HCT116 (cell line): ENCODE results near the gene MAPK1. TPM values are rescaled to one million over a fixed set of nuclear protein-coding genes. Genes with fewer than 3 reads are reported as not detected.
"Not testable (repeated sequence)": the region's sequence is repeated elsewhere in the genome, so short reads cannot be mapped to it uniquely, and the experiment has no call there.

Experiments
- ATAC-seq: fragments of 200-7000 bp; cut with Tn5 transposase; 2 replicates; pipeline ENCODE4 v1.9.1; 2020; ENCODE audit warnings: mild to moderate bottlenecking, moderate library complexity
- BruUV-seq: library from RNA; stranded (reverse); fragments of 400-500 nt; replicated peaks from 2 replicates; lab custom pipeline; 2021; lab: Mats Ljungman, UMichigan
- CTCF ChIA-PET: fragments of 300-600 bp; sonication (Branson Sonifier 250); formaldehyde crosslinking; loops from one replicate; lab custom pipeline; 2021; ENCODE audit warnings: antibody characterized with exemption; lab: Charles Lee
- POLR2A ChIA-PET: fragments of 300-600, 350-600 bp; sonication (Branson Sonifier 250); formaldehyde crosslinking; loops from one replicate; lab custom pipeline; 2021; ENCODE audit warnings: antibody characterized with exemption; lab: Charles Lee
- RAD21 ChIA-PET, 2 experiments: fragments of 300-600 bp; sonication (Branson Sonifier 250); formaldehyde crosslinking; loops; one replicate each; lab custom pipeline; 2023; ENCODE audit warnings: low total read pairs in 2 of 2; ENCODE audit not compliant: uncharacterized antibody in 2 of 2, unreplicated experiment in 2 of 2, low non-redundant PET in 1 of 2; lab: Charles Lee
- DNase-seq: peaks from one replicate; pipeline ENCODE4 v3.0.0-alpha.2; 2010; ENCODE audit warnings: low read depth, low spot score
- H2AFZ ChIP-seq: fragments of 200-600 bp; shearing (Covaris generic), sonication (generic); 2 replicates; pipeline ENCODE4 v1.6.1; 2017; ENCODE audit warnings: low read depth, mixed run types, mixed read lengths, antibody characterized with exemption, low read length; ENCODE audit not compliant: poor library complexity, severe bottlenecking
- H3K27ac ChIP-seq: 2 replicates; pipeline ENCODE4 v1.5.1; 2012; ENCODE audit warnings: low read depth, low read length
- H3K27me3 ChIP-seq: fragments of 200-600 bp; sonication (generic); 2 replicates; pipeline ENCODE4 v1.6.1; 2016; ENCODE audit warnings: mixed run types, low read length, mixed read lengths; ENCODE audit not compliant: insufficient read depth
- H3K36me3 ChIP-seq, 2 experiments: fragments of 200-500 bp in 1 of 2; fragments of 200-600 bp in 1 of 2; sonication (Bioruptor generic) in 1 of 2; sonication (generic) in 1 of 2; 2 replicates each; pipeline versions ENCODE4 v1.5.1 to v1.6.1; 2014 to 2016; ENCODE audit warnings: low read length in 2 of 2, inconsistent platforms in 1 of 2, mixed read lengths in 1 of 2, mixed run types in 1 of 2; ENCODE audit not compliant: insufficient read depth in 2 of 2, control insufficient read depth in 1 of 2
- H3K4me1 ChIP-seq, 2 experiments: fragments of 200-600 bp in 1 of 2; sonication (generic) in 1 of 2; 2 replicates each; pipeline versions ENCODE4 v1.5.1 to v1.6.1; 2012 to 2017; ENCODE audit warnings: low read length in 2 of 2, inconsistent platforms in 1 of 2, mild to moderate bottlenecking in 1 of 2, mixed read lengths in 1 of 2, mixed run types in 1 of 2, moderate library complexity in 1 of 2; ENCODE audit not compliant: insufficient read depth in 2 of 2, control insufficient read depth in 1 of 2
- H3K4me2 ChIP-seq: fragments of 200-600 bp; sonication (generic); 2 replicates; pipeline ENCODE4 v1.6.1; 2017; ENCODE audit warnings: mixed run types, low read length, mixed read lengths
- H3K4me3 ChIP-seq, 2 experiments: fragments of 200-600 bp in 1 of 2; sonication (generic) in 1 of 2; replicated peaks in 1 of 2; 2 replicates each; pipeline ENCODE4 v1.5.1; 2011 to 2016; ENCODE audit warnings: low read length in 2 of 2, control low read depth in 1 of 2, low read depth in 1 of 2, mild to moderate bottlenecking in 1 of 2, mixed read lengths in 1 of 2, mixed run types in 1 of 2
- H3K79me2 ChIP-seq: fragments of 200-600 bp; sonication (generic); 2 replicates; pipeline ENCODE4 v1.6.1; 2017; ENCODE audit warnings: mild to moderate bottlenecking, mixed run types, low read length, moderate library complexity, mixed read lengths; ENCODE audit not compliant: insufficient read depth
- H3K9ac ChIP-seq: fragments of 200-600 bp; sonication (generic); 2 replicates; pipeline ENCODE4 v1.6.1; 2016; ENCODE audit warnings: low read length, mixed read lengths
- H3K9me2 ChIP-seq: fragments of 200-600 bp; sonication (generic), shearing (Covaris generic); 2 replicates; pipeline ENCODE4 v1.6.1; 2017; ENCODE audit warnings: mixed run types, mild to moderate bottlenecking, moderate library complexity; ENCODE audit not compliant: insufficient read depth
- H3K9me3 ChIP-seq, 2 experiments: fragments of 200-500 bp in 1 of 2; fragments of 200-600 bp in 1 of 2; sonication (Bioruptor generic) in 1 of 2; sonication (generic) in 1 of 2; 2 replicates each; pipeline ENCODE4 v1.6.1; 2014 to 2017; ENCODE audit warnings: low read length in 2 of 2, mixed read lengths in 2 of 2, inconsistent platforms in 1 of 2, low read depth in 1 of 2, mild to moderate bottlenecking in 1 of 2, mixed run types in 1 of 2, moderate library complexity in 1 of 2; ENCODE audit not compliant: control insufficient read depth in 1 of 2, insufficient read depth in 1 of 2
- H4K20me1 ChIP-seq: fragments of 200-600 bp; sonication (generic), shearing (Covaris generic); 2 replicates; pipeline ENCODE4 v1.6.1; 2017; ENCODE audit warnings: mixed run types, mild to moderate bottlenecking, moderate library complexity; ENCODE audit not compliant: insufficient read depth
- ATF3 ChIP-seq: IDR thresholded peaks from 2 replicates; pipeline ENCODE4 v1.6.1; 2012
- CEBPB ChIP-seq: IDR thresholded peaks from 2 replicates; pipeline ENCODE4 v1.6.1; 2012; ENCODE audit warnings: low read depth
- EGR1 ChIP-seq: IDR thresholded peaks from 2 replicates; pipeline ENCODE4 v1.6.1; 2012; ENCODE audit warnings: low read depth
- ELF1 ChIP-seq: IDR thresholded peaks from 2 replicates; pipeline ENCODE4 v1.6.1; 2012; ENCODE audit warnings: low read depth, borderline replicate concordance
- EZH2phosphoT487 ChIP-seq: fragments of 200-600 bp; IDR thresholded peaks from 2 replicates; pipeline ENCODE4 v1.6.1; 2018; ENCODE audit warnings: antibody characterized with exemption, borderline replicate concordance
- FOSL1 ChIP-seq: IDR thresholded peaks from 2 replicates; pipeline ENCODE4 v1.6.1; 2012; ENCODE audit warnings: low read depth
- RAD21 ChIP-seq: IDR thresholded peaks from 2 replicates; pipeline ENCODE4 v1.6.1; 2012; ENCODE audit warnings: low read depth, mild to moderate bottlenecking
- REST ChIP-seq: IDR thresholded peaks from 2 replicates; pipeline ENCODE4 v1.6.1; 2012; ENCODE audit warnings: low read depth
- SRF ChIP-seq: IDR thresholded peaks from 2 replicates; pipeline ENCODE4 v1.6.1; 2012; ENCODE audit warnings: low read depth
- TCF7L2 ChIP-seq: IDR thresholded peaks from 2 replicates; pipeline ENCODE4 v1.7.0; 2011; ENCODE audit warnings: borderline replicate concordance, inconsistent platforms; ENCODE audit not compliant: insufficient read depth, insufficient read length; ENCODE audit errors: extremely low read depth
- ZBTB33 ChIP-seq: IDR thresholded peaks from 2 replicates; pipeline ENCODE4 v1.6.1; 2011; ENCODE audit warnings: mild to moderate bottlenecking, low read length, moderate library complexity; ENCODE audit not compliant: insufficient replicate concordance; ENCODE audit errors: extremely low read depth
- ZFX ChIP-seq: fragments of 450-650 bp; IDR thresholded peaks from 2 replicates; pipeline ENCODE4 v1.6.1; 2017
- ZNF274 ChIP-seq: fragments of 200-500 bp; sonication (Bioruptor generic); IDR thresholded peaks from 2 replicates; pipeline ENCODE4 v1.6.1; 2014; ENCODE audit warnings: mild to moderate bottlenecking, low read depth, low read length, inconsistent platforms
- intact Hi-C: fragments of 100-400 bp; cut with micrococcal nuclease; formaldehyde crosslinking; loops from 2 replicates; pipeline ENCODE4 v1.10.0; 2022
- total RNA-seq: library from RNA; stranded (reverse); gene quantifications from one replicate; pipeline ENCODE4 v1.2.1, GENCODE V29; 2021; ENCODE audit not compliant: unreplicated experiment

Gene MAPK1
- total RNA-seq, 1 experiment from 2014 or later: 137 TPM

- TF ChIP-seq SRF (no peak), ZNF274 (no peak), FOSL1 (no peak), RAD21 (no peak), EZH2phosphoT487 (no peak), ZBTB33 (no peak), CEBPB (no peak), ATF3 (no peak), REST (no peak), ELF1 (no peak), EGR1 (no peak), ZFX (no peak), TCF7L2 (no peak)
- TF ChIP-seq, all 23 proteins: peak for 0
- no peaks in the 10 kb centered on the region for H3K9me2 ChIP-seq
- no peaks in the 10 kb centered on the region for H3K9me3 ChIP-seq
- no peak overlapping the region for H3K27ac ChIP-seq
- H4K20me1 ChIP-seq: no peaks in the 10 kb centered on the region
- ChIA-PET POLR2A (no interaction called here), RAD21 (no interaction called here), CTCF (no interaction called here)
- no peaks in the 10 kb centered on the region for H3K4me1 ChIP-seq
- DNase-seq (no peak), ATAC-seq (no peak)
- H3K36me3 ChIP-seq: no peaks in the 10 kb centered on the region
- H3K9ac ChIP-seq: no peak overlapping the region
- BruUV-seq: no TSS peak
- intact Hi-C loops: no loop called here
- no peak overlapping the region for H2AFZ ChIP-seq
- H3K4me3 ChIP-seq: no peak overlapping the region
- H3K79me2 ChIP-seq: no peaks in the 10 kb centered on the region
- no peaks in the 10 kb centered on the region for H3K27me3 ChIP-seq
- H3K4me2 ChIP-seq: no peak overlapping the region
Measured at GRCh38 chr22:21915624-21916308, 48.3 kb upstream of the MAPK1 start.

- H2AFZ ChIP-seq, H4K20me1 ChIP-seq, H3K79me2 ChIP-seq, CTCF ChIA-PET, H3K36me3 ChIP-seq, H3K4me2 ChIP-seq, RAD21 ChIA-PET, H3K9ac ChIP-seq, BruUV-seq, POLR2A ChIA-PET, H3K4me3 ChIP-seq, DNase-seq, intact Hi-C loops, H3K4me1 ChIP-seq, H3K27ac ChIP-seq, H3K27me3 ChIP-seq, ATAC-seq, H3K9me2 ChIP-seq, H3K9me3 ChIP-seq: not testable (repeated sequence)
Measured at GRCh38 chr22:21914033-21914642, 46.7 kb upstream of the MAPK1 start.
